Gastroesophageal sphincter (tissue), 3 donors: Measurements from ENCODE around the gene XYLT1.

Experiments used
- CTCF ChIP-seq, 4 experiments: fragments of 200-600 bp in 2 of 4; fragments of 450-650 bp in 2 of 4; sonication (generic) in 1 of 4; IDR thresholded peaks; one replicate each; pipeline ENCODE4 v1.5.1; 2017 to 2019; ENCODE audit warnings: antibody characterized with exemption in 4 of 4, mild to moderate bottlenecking in 2 of 4, moderate library complexity in 2 of 4
- POLR2A ChIP-seq, 2 donors: fragments of 450-650 bp; IDR thresholded peaks; one replicate each; pipeline ENCODE4 v1.6.1; 2017; ENCODE audit warnings: antibody characterized with exemption in 2 of 2, mild to moderate bottlenecking in 2 of 2, moderate library complexity in 1 of 2
- POLR2AphosphoS5 ChIP-seq: sonication (generic); formaldehyde crosslinking; IDR thresholded peaks from one replicate; pipeline ENCODE4 v1.6.1; 2017; ENCODE audit warnings: antibody characterized with exemption

GRCh38 chr16:17424771-17425170, 46.0 kb downstream of the XYLT1 start:
- TF ChIP-seq CTCF (IDR thresholded peaks at IDR 0.05) (no peak), POLR2A (IDR thresholded peaks at IDR 0.05) (no peak), POLR2AphosphoS5 (no peak)
